ENCODE data around the gene FSTL4. TPM values are rescaled to one million over a fixed set of nuclear protein-coding genes. Genes with fewer than 3 reads are reported as not detected.
"Not testable (repeated sequence)": the region's sequence is repeated elsewhere in the genome, so short reads cannot be mapped to it uniquely, and the experiment has no call there.

The FSTL4 gene
- total and polyA plus RNA-seq, 4 donors: 0.02 to 0.18 TPM; not detected in 2

GRCh38 chr5:133189881-133190280, 422.5 kb downstream of the FSTL4 start:
- TF ChIP-seq EGR1 (IDR thresholded peaks at IDR 0.05; ENCODE audit: low read depth in 2 of 2): no peak
- no peak for TF ChIP-seq RXRA (IDR thresholded peaks at IDR 0.05)
- TF ChIP-seq SP1 (IDR thresholded peaks at IDR 0.05): no peak
- no peak for TF ChIP-seq YY1 (IDR thresholded peaks at IDR 0.05)
- no peak for TF ChIP-seq GABPA (IDR thresholded peaks at IDR 0.05 in 1 of 2, conservative IDR thresholded peaks at IDR 0.05 in 1 of 2)
- TF ChIP-seq, protein P1, sequence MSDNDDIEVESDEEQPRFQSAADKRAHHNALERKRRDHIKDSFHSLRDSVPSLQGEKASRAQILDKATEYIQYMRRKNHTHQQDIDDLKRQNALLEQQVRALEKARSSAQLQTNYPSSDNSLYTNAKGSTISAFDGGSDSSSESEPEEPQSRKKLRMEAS (IDR thresholded peaks at IDR 0.05): no peak
- no peak for TF ChIP-seq HNF4G (IDR thresholded peaks at IDR 0.05)
- TF ChIP-seq JUND (IDR thresholded peaks at IDR 0.05): no peak
- TF ChIP-seq FOXA1 (IDR thresholded peaks at IDR 0.05): no peak
- TF ChIP-seq NR2F2 (IDR thresholded peaks at IDR 0.05): no peak
- no peak for TF ChIP-seq FOXA2 (IDR thresholded peaks at IDR 0.05)
- WGBS: 83% methylated on average over 4 of the region's 4 CpGs

DNA sequence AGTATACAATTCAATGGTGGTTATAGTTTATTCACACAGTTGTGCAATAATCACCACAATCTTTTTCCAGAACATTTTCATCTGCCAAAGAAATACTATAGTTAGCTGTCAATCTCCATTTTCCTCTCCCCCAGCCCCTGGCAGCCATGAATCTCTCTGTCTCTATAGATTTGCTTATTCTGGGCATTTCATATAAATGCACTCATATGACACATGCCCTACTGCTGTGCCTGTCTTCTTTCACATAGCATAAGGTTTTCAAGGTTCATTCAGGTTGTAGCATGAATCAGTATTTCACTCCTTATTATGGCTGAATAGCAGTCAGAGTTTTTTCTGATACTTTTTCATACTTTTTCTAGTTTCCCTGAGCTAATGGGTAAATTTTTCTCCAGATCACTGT, 432.9 kb downstream of the FSTL4 start:
- no peak for DNase-seq (ENCODE audit: low spot score)
- no peaks in the 10 kb centered on the region for H3K4me1 ChIP-seq (ENCODE audit: control insufficient read depth in 4 of 4, insufficient read depth in 4 of 4, low read length in 3 of 4)
- no peak overlapping the region for H3K27ac ChIP-seq (ENCODE audit: low read depth in 1 of 2, low read length in 2 of 2)
- H3K27me3 ChIP-seq (ENCODE audit: control insufficient read depth in 4 of 4, insufficient read depth in 4 of 4, low read length in 3 of 4): no peaks in the 10 kb centered on the region
- H3K36me3 ChIP-seq (ENCODE audit: control insufficient read depth in 4 of 4, insufficient read depth in 3 of 4, low read depth in 1 of 4, low read length in 3 of 4): no peaks in the 10 kb centered on the region
- TF ChIP-seq, protein P2, sequence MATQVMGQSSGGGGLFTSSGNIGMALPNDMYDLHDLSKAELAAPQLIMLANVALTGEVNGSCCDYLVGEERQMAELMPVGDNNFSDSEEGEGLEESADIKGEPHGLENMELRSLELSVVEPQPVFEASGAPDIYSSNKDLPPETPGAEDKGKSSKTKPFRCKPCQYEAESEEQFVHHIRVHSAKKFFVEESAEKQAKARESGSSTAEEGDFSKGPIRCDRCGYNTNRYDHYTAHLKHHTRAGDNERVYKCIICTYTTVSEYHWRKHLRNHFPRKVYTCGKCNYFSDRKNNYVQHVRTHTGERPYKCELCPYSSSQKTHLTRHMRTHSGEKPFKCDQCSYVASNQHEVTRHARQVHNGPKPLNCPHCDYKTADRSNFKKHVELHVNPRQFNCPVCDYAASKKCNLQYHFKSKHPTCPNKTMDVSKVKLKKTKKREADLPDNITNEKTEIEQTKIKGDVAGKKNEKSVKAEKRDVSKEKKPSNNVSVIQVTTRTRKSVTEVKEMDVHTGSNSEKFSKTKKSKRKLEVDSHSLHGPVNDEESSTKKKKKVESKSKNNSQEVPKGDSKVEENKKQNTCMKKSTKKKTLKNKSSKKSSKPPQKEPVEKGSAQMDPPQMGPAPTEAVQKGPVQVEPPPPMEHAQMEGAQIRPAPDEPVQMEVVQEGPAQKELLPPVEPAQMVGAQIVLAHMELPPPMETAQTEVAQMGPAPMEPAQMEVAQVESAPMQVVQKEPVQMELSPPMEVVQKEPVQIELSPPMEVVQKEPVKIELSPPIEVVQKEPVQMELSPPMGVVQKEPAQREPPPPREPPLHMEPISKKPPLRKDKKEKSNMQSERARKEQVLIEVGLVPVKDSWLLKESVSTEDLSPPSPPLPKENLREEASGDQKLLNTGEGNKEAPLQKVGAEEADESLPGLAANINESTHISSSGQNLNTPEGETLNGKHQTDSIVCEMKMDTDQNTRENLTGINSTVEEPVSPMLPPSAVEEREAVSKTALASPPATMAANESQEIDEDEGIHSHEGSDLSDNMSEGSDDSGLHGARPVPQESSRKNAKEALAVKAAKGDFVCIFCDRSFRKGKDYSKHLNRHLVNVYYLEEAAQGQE (IDR thresholded peaks at IDR 0.05): no peak
- TF ChIP-seq, protein P1 (IDR thresholded peaks at IDR 0.05): no peak
- TF ChIP-seq JUND (IDR thresholded peaks at IDR 0.05) (no peak), HNF4G (IDR thresholded peaks at IDR 0.05) (no peak), YY1 (IDR thresholded peaks at IDR 0.05) (no peak), TAF1 (conservative IDR thresholded peaks at IDR 0.05) (no peak), CTCF (IDR thresholded peaks at IDR 0.05; ENCODE audit: low read depth, low read length, missing input control) (no peak), SP1 (IDR thresholded peaks at IDR 0.05) (no peak), GABPA (IDR thresholded peaks at IDR 0.05 in 1 of 2, conservative IDR thresholded peaks at IDR 0.05 in 1 of 2) (no peak), EGR1 (IDR thresholded peaks at IDR 0.05; ENCODE audit: low read depth in 2 of 2) (no peak)
- TF ChIP-seq, protein P3, sequence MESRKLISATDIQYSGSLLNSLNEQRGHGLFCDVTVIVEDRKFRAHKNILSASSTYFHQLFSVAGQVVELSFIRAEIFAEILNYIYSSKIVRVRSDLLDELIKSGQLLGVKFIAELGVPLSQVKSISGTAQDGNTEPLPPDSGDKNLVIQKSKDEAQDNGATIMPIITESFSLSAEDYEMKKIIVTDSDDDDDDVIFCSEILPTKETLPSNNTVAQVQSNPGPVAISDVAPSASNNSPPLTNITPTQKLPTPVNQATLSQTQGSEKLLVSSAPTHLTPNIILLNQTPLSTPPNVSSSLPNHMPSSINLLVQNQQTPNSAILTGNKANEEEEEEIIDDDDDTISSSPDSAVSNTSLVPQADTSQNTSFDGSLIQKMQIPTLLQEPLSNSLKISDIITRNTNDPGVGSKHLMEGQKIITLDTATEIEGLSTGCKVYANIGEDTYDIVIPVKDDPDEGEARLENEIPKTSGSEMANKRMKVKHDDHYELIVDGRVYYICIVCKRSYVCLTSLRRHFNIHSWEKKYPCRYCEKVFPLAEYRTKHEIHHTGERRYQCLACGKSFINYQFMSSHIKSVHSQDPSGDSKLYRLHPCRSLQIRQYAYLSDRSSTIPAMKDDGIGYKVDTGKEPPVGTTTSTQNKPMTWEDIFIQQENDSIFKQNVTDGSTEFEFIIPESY (IDR thresholded peaks at IDR 0.05): no peak
- H3K9me3 ChIP-seq (ENCODE audit: control insufficient read depth in 4 of 4, low read length in 3 of 4): no peaks in the 10 kb centered on the region
- no peak overlapping the region for H3K9ac ChIP-seq (ENCODE audit: low read depth in 1 of 2, low read length in 2 of 2)
- H3K4me3 ChIP-seq (ENCODE audit: low read depth in 1 of 3, low read length in 3 of 3): no peak overlapping the region

More at GRCh38 chr5:133189881-133190280, 422.5 kb downstream of the FSTL4 start:
- H3K9me3 ChIP-seq (ENCODE audit: control insufficient read depth in 4 of 4, low read length in 3 of 4): no peaks in the 10 kb centered on the region
- H3K36me3 ChIP-seq (ENCODE audit: control insufficient read depth in 4 of 4, insufficient read depth in 3 of 4, low read depth in 1 of 4, low read length in 3 of 4): no peaks in the 10 kb centered on the region
- H3K4me3 ChIP-seq (ENCODE audit: low read depth in 1 of 3, low read length in 3 of 3): no peak overlapping the region
- H3K27ac ChIP-seq (ENCODE audit: low read depth in 1 of 2, low read length in 2 of 2): no peak overlapping the region
- DNase-seq (ENCODE audit: low spot score): no peak
- H3K9ac ChIP-seq (ENCODE audit: low read depth in 1 of 2, low read length in 2 of 2): no peak overlapping the region
- H3K27me3 ChIP-seq (ENCODE audit: control insufficient read depth in 4 of 4, insufficient read depth in 4 of 4, low read length in 3 of 4): no peaks in the 10 kb centered on the region
- H3K4me1 ChIP-seq (ENCODE audit: control insufficient read depth in 4 of 4, insufficient read depth in 4 of 4, low read length in 3 of 4): no peaks in the 10 kb centered on the region

GRCh38 chr5:133170756-133171387, 441.5 kb downstream of the FSTL4 start:
- not testable (repeated sequence) for H3K27ac ChIP-seq (ENCODE audit: low read depth in 1 of 2, low read length in 2 of 2)
- 80% methylated on average over 9 of the region's 9 CpGs for WGBS

More at GRCh38 chr5:133170756-133171387, 441.5 kb downstream of the FSTL4 start:
- H3K9ac ChIP-seq (ENCODE audit: low read depth in 1 of 2, low read length in 2 of 2); H3K9me3 ChIP-seq (ENCODE audit: control insufficient read depth in 4 of 4, low read length in 3 of 4); DNase-seq (ENCODE audit: low spot score); H3K36me3 ChIP-seq (ENCODE audit: control insufficient read depth in 4 of 4, insufficient read depth in 3 of 4, low read depth in 1 of 4, low read length in 3 of 4); H3K4me1 ChIP-seq (ENCODE audit: control insufficient read depth in 4 of 4, insufficient read depth in 4 of 4, low read length in 3 of 4); H3K27me3 ChIP-seq (ENCODE audit: control insufficient read depth in 4 of 4, insufficient read depth in 4 of 4, low read length in 3 of 4); H3K4me3 ChIP-seq (ENCODE audit: low read depth in 1 of 3, low read length in 3 of 3): not testable (repeated sequence)

Data from liver (tissue), 9 donors.